AG09309 (cell line): ENCODE data around the gene ABCB1.

Source experiments
- DNase-seq: peaks from one replicate; pipeline ENCODE4 v3.0.0-alpha.2; 2010; ENCODE audit warnings: low read depth
- H3K4me3 ChIP-seq: 2 replicates; pipeline ENCODE4 v1.5.1; 2011; ENCODE audit warnings: mild to moderate bottlenecking, low read depth, low read length, moderate library complexity; ENCODE audit not compliant: control insufficient read depth
- TF ChIP-seq, protein P1 (sequence below): IDR thresholded peaks from 2 replicates; pipeline ENCODE4 v1.5.1; 2011; ENCODE audit warnings: mild to moderate bottlenecking, low read depth, low read length, inconsistent platforms; ENCODE audit not compliant: insufficient read depth, control insufficient read depth; ENCODE audit errors: missing control alignments

The ABCB1 gene

DNA sequence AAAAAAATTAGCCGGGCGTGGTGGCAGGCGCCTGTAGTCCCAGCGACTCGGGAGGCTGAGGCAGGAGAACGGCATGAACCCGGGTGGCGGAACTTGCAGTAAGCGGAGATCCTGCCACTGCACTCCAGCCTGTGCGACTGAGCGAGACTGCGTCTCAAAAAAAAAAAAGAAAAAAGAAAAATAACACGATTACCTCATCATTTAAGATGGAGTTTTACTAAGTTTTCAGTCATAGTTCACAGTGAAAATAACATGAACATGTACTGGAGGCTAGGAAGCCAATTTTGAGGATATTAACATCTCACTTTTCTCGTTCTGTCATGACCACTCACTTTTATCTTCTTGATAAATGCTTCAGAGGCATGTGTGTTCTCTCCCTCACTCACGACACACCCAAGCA lies 24.4 kb upstream of the ABCB1 start:
- TF ChIP-seq, protein P1, sequence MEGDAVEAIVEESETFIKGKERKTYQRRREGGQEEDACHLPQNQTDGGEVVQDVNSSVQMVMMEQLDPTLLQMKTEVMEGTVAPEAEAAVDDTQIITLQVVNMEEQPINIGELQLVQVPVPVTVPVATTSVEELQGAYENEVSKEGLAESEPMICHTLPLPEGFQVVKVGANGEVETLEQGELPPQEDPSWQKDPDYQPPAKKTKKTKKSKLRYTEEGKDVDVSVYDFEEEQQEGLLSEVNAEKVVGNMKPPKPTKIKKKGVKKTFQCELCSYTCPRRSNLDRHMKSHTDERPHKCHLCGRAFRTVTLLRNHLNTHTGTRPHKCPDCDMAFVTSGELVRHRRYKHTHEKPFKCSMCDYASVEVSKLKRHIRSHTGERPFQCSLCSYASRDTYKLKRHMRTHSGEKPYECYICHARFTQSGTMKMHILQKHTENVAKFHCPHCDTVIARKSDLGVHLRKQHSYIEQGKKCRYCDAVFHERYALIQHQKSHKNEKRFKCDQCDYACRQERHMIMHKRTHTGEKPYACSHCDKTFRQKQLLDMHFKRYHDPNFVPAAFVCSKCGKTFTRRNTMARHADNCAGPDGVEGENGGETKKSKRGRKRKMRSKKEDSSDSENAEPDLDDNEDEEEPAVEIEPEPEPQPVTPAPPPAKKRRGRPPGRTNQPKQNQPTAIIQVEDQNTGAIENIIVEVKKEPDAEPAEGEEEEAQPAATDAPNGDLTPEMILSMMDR = no peak
- no peak for DNase-seq
- H3K4me3 ChIP-seq = no peak overlapping the region

DNA sequence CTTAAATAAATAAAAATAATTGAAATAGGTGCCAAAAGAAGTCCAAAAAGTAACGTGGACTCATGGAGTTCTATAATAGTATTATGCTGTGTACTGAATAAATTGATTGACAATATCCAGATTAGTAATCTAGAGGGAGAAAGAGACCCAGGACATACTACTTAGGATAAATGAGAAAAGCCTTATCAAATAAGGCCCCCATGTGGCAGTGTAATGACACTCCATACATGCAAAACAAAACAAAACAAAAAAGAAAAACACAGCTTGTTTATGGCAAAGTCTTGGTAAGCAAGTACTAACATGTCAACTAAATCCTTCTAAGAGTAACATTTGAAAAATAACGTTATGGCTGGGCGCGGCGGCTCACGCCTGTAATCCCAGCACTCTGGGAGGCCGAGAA lies 23.9 kb upstream of the ABCB1 start:
- TF ChIP-seq, protein P1 = no peak
- no peak overlapping the region for H3K4me3 ChIP-seq
- no peak for DNase-seq

DNA sequence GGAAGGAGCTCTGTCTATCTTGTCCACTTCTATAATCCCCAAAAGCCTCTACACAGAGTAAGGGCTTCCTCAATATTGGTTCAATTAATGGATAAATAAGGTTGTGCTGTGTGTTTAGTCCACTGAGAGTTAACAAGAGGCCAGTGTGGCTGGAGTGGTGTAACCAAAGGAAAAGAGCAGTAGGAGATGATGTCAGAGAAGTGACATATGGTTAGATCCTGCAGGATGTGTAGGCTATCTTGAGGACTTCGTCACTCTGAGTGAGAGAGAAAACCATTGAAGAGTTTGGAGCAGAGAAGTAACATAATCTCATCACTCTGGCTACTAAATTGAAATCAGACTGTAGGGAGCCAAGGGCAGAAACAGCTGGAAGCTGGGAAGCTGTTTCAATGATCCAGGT lies 14.5 kb upstream of the ABCB1 start:
- TF ChIP-seq, protein P1 = no peak
- DNase-seq = no peak

DNA sequence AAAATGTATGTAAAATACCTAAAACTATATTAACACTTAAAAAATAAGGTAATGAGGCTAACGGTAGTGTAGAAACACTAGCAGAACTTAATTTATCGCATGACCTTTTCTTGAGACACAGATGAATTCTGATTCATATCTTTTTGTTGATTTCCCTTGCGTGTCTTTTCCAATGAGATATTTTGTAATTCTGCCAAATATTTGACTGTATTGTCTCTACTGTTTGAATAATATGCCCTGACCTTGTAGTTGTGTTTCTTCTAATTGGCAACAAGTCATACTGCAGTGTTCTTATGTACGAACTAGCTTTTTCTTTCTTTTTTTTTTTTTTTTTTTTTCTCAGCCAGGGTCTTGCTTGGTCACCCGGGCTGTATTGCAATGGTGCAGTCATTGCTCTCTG lies 9.2 kb upstream of the ABCB1 start:
- TF ChIP-seq, protein P1 = no peak
- no peak for DNase-seq
- H3K4me3 ChIP-seq = no peak overlapping the region

More for the DNA sequence above, 14.5 kb upstream of the ABCB1 start:
- no peak overlapping the region for H3K4me3 ChIP-seq

DNA sequence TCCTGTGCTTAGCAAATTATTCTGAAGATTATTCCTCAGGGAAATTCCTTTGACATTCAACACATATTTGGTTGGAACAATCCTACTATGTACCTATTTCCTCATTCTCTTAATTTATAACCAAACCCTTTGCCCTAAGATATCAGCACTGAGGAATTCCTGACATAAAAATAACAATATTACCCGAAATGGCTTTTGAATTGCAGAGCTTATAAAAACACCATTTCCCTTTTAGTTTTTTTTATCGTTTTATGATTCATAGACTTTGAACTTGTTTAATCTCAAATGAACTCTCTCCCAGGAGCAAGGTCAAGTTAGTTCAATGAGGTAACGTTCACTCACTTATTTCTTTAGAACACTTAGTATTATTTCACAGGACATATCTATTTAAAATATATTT lies 7.7 kb upstream of the ABCB1 start:
- no peak for DNase-seq
- TF ChIP-seq, protein P1 = no peak
- H3K4me3 ChIP-seq = no peak overlapping the region

DNA sequence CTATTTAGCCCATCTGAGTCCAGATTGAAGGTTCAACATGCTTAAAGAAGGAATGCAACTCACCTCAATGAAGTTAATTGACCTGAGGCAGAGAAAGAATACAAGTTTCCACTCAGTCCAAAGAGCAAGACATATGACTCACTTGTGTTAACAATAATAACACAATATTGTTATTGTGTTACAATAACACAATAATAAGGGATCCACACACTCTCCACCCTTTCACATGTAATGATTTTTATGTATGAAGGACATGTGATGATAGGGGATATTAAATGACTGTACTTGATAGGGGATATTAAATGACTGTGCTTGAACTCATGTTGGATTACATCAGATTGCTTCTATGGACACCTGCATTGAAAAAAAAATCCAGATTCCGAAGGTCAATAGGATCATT lies 3.6 kb upstream of the ABCB1 start:
- TF ChIP-seq, protein P1 = no peak
- H3K4me3 ChIP-seq = no peak overlapping the region
- DNase-seq = no peak

DNA sequence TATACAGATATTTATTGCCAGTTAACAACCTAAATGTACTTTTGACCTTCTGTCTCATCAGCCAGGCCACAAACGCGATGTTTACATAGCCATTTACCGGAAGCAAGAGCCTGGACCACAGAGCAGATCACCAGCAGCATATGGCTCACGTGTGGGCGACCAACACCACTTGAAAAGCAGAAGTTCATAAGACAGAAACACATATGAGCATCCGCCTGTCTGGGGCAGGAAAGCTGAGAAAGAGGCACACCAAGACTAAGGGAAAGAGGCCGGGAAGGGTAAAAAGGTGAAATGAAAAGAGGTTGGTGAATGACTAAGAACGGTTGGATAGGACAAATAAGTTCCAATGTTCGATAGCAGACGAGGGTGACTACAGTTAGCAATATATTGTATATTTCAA lies 1.3 kb downstream of the ABCB1 start:
- H3K4me3 ChIP-seq = no peak overlapping the region
- TF ChIP-seq, protein P1 = no peak
- DNase-seq = no peak
